K562 (cell line): ENCODE measurements around the gene LAG3. TPM values are rescaled to one million over a fixed set of nuclear protein-coding genes. Genes with fewer than 3 reads are reported as not detected.

Source experiments
- ATAC-seq: fragments of 200-7000 bp; cut with Tn5 transposase; 3 replicates; pipeline ENCODE4 v1.9.1; 2020; ENCODE audit warnings: moderate library complexity
- BruUV-seq: library from RNA; stranded (reverse); fragments of 400-500 nt; replicated peaks from 2 replicates; lab custom pipeline; 2021; lab: Mats Ljungman, UMichigan
- CTCF ChIA-PET: fragments of 300-600 bp; formaldehyde crosslinking; extraction: SDS; loops from one replicate; lab custom pipeline; 2021; ENCODE audit warnings: low intra/inter-chr PET ratio; lab: Yijun Ruan, JAX
- POLR2A ChIA-PET: fragments of 300-600, 350-650 bp; sonication (Branson Sonifier 250); formaldehyde crosslinking; extraction: SDS; loops from one replicate; lab custom pipeline; 2021; ENCODE audit warnings: antibody characterized with exemption, inconsistent platforms; lab: Yijun Ruan, JAX
- DNase-seq, 4 experiments: peaks; one replicate each; pipeline versions ENCODE4 v3.0.0 to v3.0.0-alpha.2; 2011 to 2018; ENCODE audit warnings: low spot score in 3 of 4, mixed read lengths in 3 of 4; ENCODE audit errors: extremely low read depth in 1 of 4
- FAIRE-seq: peaks from 2 replicates; lab custom pipeline; 2011; peaks lifted over from hg19 to GRCh38; lab: Jason Lieb, UNC
- H2AFZ ChIP-seq: 2 replicates; pipeline ENCODE4 v1.6.0; 2011; ENCODE audit warnings: low read depth, low read length, control low read depth, inconsistent platforms
- H3K27ac ChIP-seq: fragments of 200-600 bp; 3 replicates; pipeline ENCODE4 v1.8.0; 2011; ENCODE audit warnings: low read depth, mild to moderate bottlenecking, control low read depth, inconsistent platforms, low read length, moderate library complexity, mixed read lengths; ENCODE audit errors: extremely low read depth
- H3K27me3 ChIP-seq, 2 experiments: fragments of 300-600 bp in 1 of 2; 2 replicates in 1 of 2; 3 replicates in 1 of 2; pipeline versions ENCODE4 v1.6.0 to v1.8.0; 2011; ENCODE audit warnings: inconsistent platforms in 2 of 2, low read length in 2 of 2, mild to moderate bottlenecking in 1 of 2, mixed read lengths in 1 of 2, moderate library complexity in 1 of 2; ENCODE audit not compliant: control insufficient read depth in 2 of 2, insufficient read depth in 2 of 2
- H3K36me3 ChIP-seq: fragments of 300-600 bp; 3 replicates; pipeline ENCODE4 v1.8.0; 2011; ENCODE audit warnings: mild to moderate bottlenecking, low read length, inconsistent platforms; ENCODE audit not compliant: control insufficient read depth, insufficient read depth
- H3K4me1 ChIP-seq, 2 experiments: fragments of 200-600 bp in 1 of 2; replicated peaks in 1 of 2; 2 replicates in 1 of 2; 3 replicates in 1 of 2; pipeline versions ENCODE4 v1.5.1 to v1.8.0; 2011; ENCODE audit warnings: inconsistent platforms in 2 of 2, low read length in 2 of 2, mild to moderate bottlenecking in 1 of 2, mixed read lengths in 1 of 2, moderate library complexity in 1 of 2; ENCODE audit not compliant: control insufficient read depth in 2 of 2, insufficient read depth in 2 of 2
- H3K4me2 ChIP-seq: 2 replicates; pipeline ENCODE4 v1.6.1; 2011; ENCODE audit warnings: low read length, control low read depth, inconsistent platforms, mixed read lengths; ENCODE audit not compliant: insufficient read depth
- H3K4me3 ChIP-seq: fragments of 200-600 bp; sonication (generic), shearing (Covaris generic); 2 replicates; pipeline ENCODE4 v1.5.1; 2016; ENCODE audit warnings: control low read depth, inconsistent platforms
- H3K79me2 ChIP-seq: fragments of 200-600 bp; 3 replicates; pipeline ENCODE4 v1.8.0; 2011; ENCODE audit warnings: low read length, inconsistent platforms; ENCODE audit not compliant: control insufficient read depth, insufficient read depth
- H3K9ac ChIP-seq, 2 experiments: 2 replicates each; pipeline versions ENCODE4 v1.6.0 to v1.6.1; 2011; ENCODE audit warnings: low read depth in 2 of 2, low read length in 2 of 2, control low read depth in 1 of 2, inconsistent platforms in 1 of 2, mild to moderate bottlenecking in 1 of 2, mixed read lengths in 1 of 2; ENCODE audit not compliant: insufficient read depth in 1 of 2
- H3K9me1 ChIP-seq: one replicate; pipeline ENCODE4 v1.6.0; 2011; ENCODE audit warnings: inconsistent platforms, mild to moderate bottlenecking, low read length, moderate library complexity; ENCODE audit not compliant: control insufficient read depth, insufficient read depth
- H3K9me3 ChIP-seq: replicated peaks from 2 replicates; pipeline ENCODE4 v1.5.1; 2011; ENCODE audit warnings: low read depth, low read length, inconsistent platforms; ENCODE audit not compliant: control insufficient read depth, insufficient read depth
- H4K20me1 ChIP-seq: replicated peaks from 2 replicates; pipeline ENCODE4 v1.6.1; 2011; ENCODE audit warnings: low read length, inconsistent platforms, mixed read lengths; ENCODE audit not compliant: control insufficient read depth, insufficient read depth
- BMI1 ChIP-seq: fragments of 150-350 bp; IDR thresholded peaks from 2 replicates; pipeline ENCODE4 v1.6.1; 2014; ENCODE audit warnings: low read length
- CBX2 ChIP-seq: fragments of 200-600 bp; sonication (generic); IDR thresholded peaks from one replicate; pipeline ENCODE4 v1.6.1; 2012; ENCODE audit warnings: mild to moderate bottlenecking, low read length, inconsistent platforms; ENCODE audit not compliant: insufficient read depth, poor library complexity, severe bottlenecking
- ETV5 ChIP-seq: sonication (generic); formaldehyde crosslinking; IDR thresholded peaks from 2 replicates; pipeline ENCODE4 v1.4.0; 2020; ENCODE audit warnings: low read depth, mild to moderate bottlenecking, missing genetic modification reagents
- NCOA2 ChIP-seq, 2 experiments: fragments of 450-650 bp; IDR thresholded peaks; 2 replicates each; pipeline ENCODE4 v1.6.1; 2018; ENCODE audit warnings: mild to moderate bottlenecking in 2 of 2, moderate library complexity in 1 of 2; ENCODE audit not compliant: partially characterized antibody in 2 of 2
- NCOA4 ChIP-seq: fragments of 450-650 bp; IDR thresholded peaks from 2 replicates; pipeline ENCODE4 v1.6.1; 2018; ENCODE audit warnings: mild to moderate bottlenecking; ENCODE audit not compliant: partially characterized antibody
- POLR3G ChIP-seq: IDR thresholded peaks from 2 replicates; pipeline ENCODE4 v1.6.1; 2011; ENCODE audit not compliant: insufficient read length, insufficient replicate concordance; ENCODE audit errors: extremely low read depth
- PRPF4 ChIP-seq: fragments of 200-400 bp; formaldehyde crosslinking; IDR thresholded peaks from one replicate; pipeline ENCODE4 v1.6.1; 2017; ENCODE audit warnings: low read length, low read depth, mild to moderate bottlenecking; ENCODE audit not compliant: insufficient read depth, poor library complexity, severe bottlenecking
- SAP30 ChIP-seq: fragments of 200-600 bp; sonication (generic); IDR thresholded peaks from 2 replicates; pipeline ENCODE4 v1.6.1; 2012; ENCODE audit warnings: borderline replicate concordance, low read depth, mild to moderate bottlenecking, moderate library complexity, low read length, control low read depth, inconsistent platforms; ENCODE audit not compliant: insufficient read depth, poor library complexity, severe bottlenecking
- SIN3B ChIP-seq: fragments of 450-650 bp; IDR thresholded peaks from 2 replicates; pipeline ENCODE4 v1.6.1; 2017; ENCODE audit warnings: low read depth, mild to moderate bottlenecking, moderate library complexity
- ZNF263 ChIP-seq: sonication (generic); formaldehyde crosslinking; IDR thresholded peaks from 2 replicates; pipeline ENCODE4 v1.8.0; 2022; ENCODE audit warnings: mild to moderate bottlenecking, missing genetic modification reagents, borderline replicate concordance
- WGBS: fragments of 100-300 bp; shearing (Covaris generic); methylation state at CpG from one replicate; pipeline ENCODE4 v1.1.6; 2016; ENCODE audit warnings: low coverage, mixed read lengths; ENCODE audit not compliant: insufficient coverage; ENCODE audit errors: missing lambda C conversion rate; 5-methylcytosine and 5-hydroxymethylcytosine counted together
- in situ Hi-C: fragments of 300-500 bp; cut with MboI; formaldehyde crosslinking; loops from 4 replicates; pipeline ENCODE4 v1.15.0; 2018; ENCODE audit warnings: inconsistent platforms, mixed read lengths
- intact Hi-C: fragments of 100-400 bp; cut with micrococcal nuclease; formaldehyde crosslinking; loops from 2 replicates; pipeline ENCODE4 v1.14.2; 2022
- polyA plus RNA-seq, 8 experiments: library from polyadenylated mRNA; depleted of rRNA in 4 of 8; stranded (reverse) in 5 of 8; unstranded in 3 of 8; fragments of >200 nt; fragmentation: Nextera tagmentation in 2 of 8; fragmentation: Illumina TruSeq in 1 of 8; extraction: Ambion mirVana in 2 of 8; extraction: Trizol in 1 of 8; gene quantifications; 2 replicates each; pipeline versions ENCODE4 v1.2.1 to v1.2.3, GENCODE V29; 2011 to 2014; ENCODE audit warnings: inconsistent platforms in 1 of 8, missing spikeins in 1 of 8
- total RNA-seq, 7 experiments: library from RNA; depleted of rRNA in 6 of 7; stranded (reverse); fragments of >200 nt in 6 of 7; fragmentation: Illumina TruSeq in 2 of 7; extraction: Trizol in 2 of 7; gene quantifications; 2 replicates each; pipeline versions ENCODE4 v1.2.1 to v1.2.3, GENCODE V29; 2011 to 2021; ENCODE audit warnings: low replicate concordance in 1 of 7

LAG3 gene
- total and polyA plus RNA-seq, 9 of the 15 experiments (the other 6 are each of a cell fraction or from before 2014, with no cell fraction given): 0.07 to 0.66 (median 0.09) TPM; not detected in 1

DNA sequence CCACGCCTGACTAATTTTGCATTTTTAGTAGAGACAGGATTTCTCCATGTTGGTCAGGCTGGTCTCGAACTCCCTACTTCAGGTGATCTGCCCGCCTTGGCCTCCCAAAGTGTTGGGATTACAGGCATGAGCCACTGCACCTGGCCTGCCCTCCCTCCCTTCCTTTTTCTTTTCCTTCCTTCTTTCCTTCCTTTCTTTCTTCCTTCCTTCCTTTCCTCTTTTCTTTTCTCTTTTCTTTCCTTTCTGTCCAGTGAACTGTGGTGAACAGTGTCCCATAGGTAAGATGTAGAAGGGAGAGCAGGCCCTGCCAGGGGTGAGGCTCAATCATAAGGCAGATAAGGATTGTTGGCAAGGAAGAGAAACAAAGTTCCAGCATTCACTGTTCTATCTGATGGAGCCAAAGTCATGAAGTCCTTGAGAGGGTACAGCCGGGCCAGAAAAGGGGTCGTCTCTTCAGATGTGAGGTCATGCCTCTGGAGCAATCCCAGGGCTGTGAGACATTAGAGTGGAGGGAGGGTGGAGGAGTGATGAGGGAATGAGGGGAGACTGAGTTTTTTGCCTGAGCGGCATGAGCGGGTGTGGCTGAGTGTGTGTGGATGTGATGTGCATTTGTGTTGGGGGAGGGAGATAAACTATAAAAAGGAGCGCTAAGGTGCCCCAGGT, 15.2 kb upstream of the LAG3 start (continued):
- no peak for TF ChIP-seq SAP30
- TF ChIP-seq NCOA4: no peak
- TF ChIP-seq PRPF4: no peak
- no peak for TF ChIP-seq CBX2
- TF ChIP-seq ETV5 (CRISPR knock-in tag): no peak
- no peak for TF ChIP-seq SIN3B
- no peak for TF ChIP-seq POLR3G
- TF ChIP-seq BMI1: no peak

- no peak overlapping the region; the same call in 1 of the 2 replicates for H3K4me2 ChIP-seq
- FAIRE-seq (no peak), DNase-seq (no peak), ATAC-seq (no peak)
- peaks cover 6 to 27% of the 10 kb centered on the region in 2 experiments for H3K4me1 ChIP-seq
- no peaks in the 10 kb centered on the region for H4K20me1 ChIP-seq
- H2AFZ ChIP-seq: peak overlapping the region; percentile 74
- no peak overlapping the region; the same call in 2 of the 3 replicates for H3K27ac ChIP-seq
- intact Hi-C loops: no loop called here
- 69% methylated on average over 8 of the region's 9 CpGs for WGBS
- no peak overlapping the region for H3K4me3 ChIP-seq
- TF ChIP-seq ZNF263 (CRISPR knock-in tag) (0 out of 2 replicates have a peak, but pooled peaks have one; percentile 22), NCOA2 (IDR thresholded peaks at IDR 0.05; ENCODE audit: partially characterized antibody in 2 of 2) (no peak)
- no peaks in the 10 kb centered on the region for H3K9me3 ChIP-seq
- no peaks in the 10 kb centered on the region for H3K27me3 ChIP-seq
- H3K9me1 ChIP-seq: no peaks in the 10 kb centered on the region
- POLR2A ChIA-PET: interaction anchor here (0.8 kb wide), 1 partner anchor 8 kb away, joined by 3 read pairs; the partner anchor contains the start of gene PTMS
- no peaks in the 10 kb centered on the region for H3K36me3 ChIP-seq
- in situ Hi-C loops: no loop called here
- no peak overlapping the region for H3K9ac ChIP-seq
- BruUV-seq: no TSS peak
- CTCF ChIA-PET: interaction anchor here (0.6 kb wide), 1 partner anchor 172 kb away, joined by 3 read pairs; no protein-coding TSS in a partner anchor
- no peaks in the 10 kb centered on the region for H3K79me2 ChIP-seq
Measured at GRCh38 chr12:6758506-6759095, 13.7 kb upstream of the LAG3 start.
